K562 (cell line): Measurements from ENCODE around the gene PYM1.

ENCODE experiments used
- BMI1 ChIP-seq: fragments of 150-350 bp; IDR thresholded peaks from 2 replicates; pipeline ENCODE4 v1.6.1; 2014; ENCODE audit warnings: low read length
- CEBPB ChIP-seq: fragments of 450-650 bp; IDR thresholded peaks from 2 replicates; pipeline ENCODE4 v1.6.1; 2016; ENCODE audit warnings: missing genetic modification characterization, missing compliant biosample characterization
- CREB3 ChIP-seq: fragments of 450-650 bp; conservative IDR thresholded peaks from 2 replicates; pipeline ENCODE4 v1.6.1; 2016; ENCODE audit warnings: missing genetic modification characterization, low read depth, mild to moderate bottlenecking, missing compliant biosample characterization, moderate library complexity
- CTCF ChIP-seq, 3 experiments: IDR thresholded peaks in 2 of 3; conservative IDR thresholded peaks in 1 of 3; 2 replicates each; pipeline ENCODE4 v1.5.1; 2011 to 2012; ENCODE audit warnings: low read length in 3 of 3, mild to moderate bottlenecking in 3 of 3, control low read depth in 2 of 3, improper control_type of control experiment in 1 of 3, inconsistent platforms in 1 of 3, low read depth in 1 of 3, mixed read lengths in 1 of 3, moderate library complexity in 1 of 3; ENCODE audit not compliant: insufficient read depth in 2 of 3
- DIDO1 ChIP-seq: fragments of 450-650 bp; IDR thresholded peaks from 2 replicates; pipeline ENCODE4 v1.6.1; 2016; ENCODE audit warnings: low read depth, missing biosample characterization, missing genetic modification characterization
- HOXB6 ChIP-seq: fragments of 250-450 bp; sonication (Bioruptor Pico); IDR thresholded peaks from 2 replicates; pipeline ENCODE4 v1.5.1; 2022; ENCODE audit warnings: mild to moderate bottlenecking, borderline replicate concordance
- MAFF ChIP-seq: IDR thresholded peaks from 2 replicates; pipeline ENCODE4 v1.6.1; 2012; ENCODE audit warnings: low read length, improper control_type of control experiment
- POLR2A ChIP-seq: fragments of 450-650 bp; conservative IDR thresholded peaks from 2 replicates; pipeline ENCODE4 v1.6.1; 2016
- POLR2AphosphoS5 ChIP-seq: IDR thresholded peaks from 2 replicates; pipeline ENCODE4 v1.6.1; 2011; ENCODE audit warnings: mild to moderate bottlenecking, low read depth, low read length, moderate library complexity; ENCODE audit not compliant: control insufficient read depth, insufficient read depth
- SIN3A ChIP-seq, 2 experiments: fragments of 150-350 bp in 1 of 2; IDR thresholded peaks; 2 replicates each; pipeline ENCODE4 v1.6.1; 2011 to 2016; ENCODE audit warnings: borderline replicate concordance in 2 of 2, low read depth in 2 of 2, low read length in 2 of 2, mild to moderate bottlenecking in 2 of 2, moderate library complexity in 2 of 2; ENCODE audit not compliant: control insufficient read depth in 1 of 2
- SREBF2 ChIP-seq: sonication (generic); formaldehyde crosslinking; IDR thresholded peaks from 2 replicates; pipeline ENCODE4 v1.4.0; 2020; ENCODE audit warnings: mild to moderate bottlenecking, missing genetic modification reagents
- TF ChIP-seq, protein P1 (sequence below): fragments of 450-650 bp; IDR thresholded peaks from 2 replicates; pipeline ENCODE4 v1.6.1; 2018; ENCODE audit not compliant: partially characterized antibody
- TF ChIP-seq, protein P2 (sequence below): fragments of 250-450 bp; sonication (Bioruptor Pico); IDR thresholded peaks from 2 replicates; pipeline ENCODE4 v1.8.0; 2021; ENCODE audit warnings: moderate library complexity, mild to moderate bottlenecking, inconsistent platforms
- TF ChIP-seq, protein P3 (sequence below): sonication (generic); formaldehyde crosslinking; IDR thresholded peaks from 2 replicates; pipeline ENCODE4 v1.9.0; 2022; ENCODE audit warnings: mild to moderate bottlenecking, missing genetic modification reagents

GRCh38 chr12:55946553-55946952 lies 18.9 kb upstream of the PYM1 start:
- TF ChIP-seq CREB3 (tag) (no peak), CTCF (IDR thresholded peaks at IDR 0.05 in 2 of 3, conservative IDR thresholded peaks at IDR 0.05 in 1 of 3; ENCODE audit: insufficient read depth in 2 of 3, low read depth in 1 of 3, low read length in 3 of 3) (no peak), POLR2AphosphoS5 (no peak), SREBF2 (CRISPR knock-in tag) (no peak), MAFF (no peak), CEBPB (tag) (no peak), SIN3A (IDR thresholded peaks at IDR 0.05; ENCODE audit: borderline replicate concordance in 2 of 2, control insufficient read depth in 1 of 2, low read depth in 2 of 2, low read length in 2 of 2) (no peak), DIDO1 (tag) (no peak), HOXB6 (CRISPR knock-in tag) (no peak), BMI1 (no peak), POLR2A (no peak)
- TF ChIP-seq, protein P1, sequence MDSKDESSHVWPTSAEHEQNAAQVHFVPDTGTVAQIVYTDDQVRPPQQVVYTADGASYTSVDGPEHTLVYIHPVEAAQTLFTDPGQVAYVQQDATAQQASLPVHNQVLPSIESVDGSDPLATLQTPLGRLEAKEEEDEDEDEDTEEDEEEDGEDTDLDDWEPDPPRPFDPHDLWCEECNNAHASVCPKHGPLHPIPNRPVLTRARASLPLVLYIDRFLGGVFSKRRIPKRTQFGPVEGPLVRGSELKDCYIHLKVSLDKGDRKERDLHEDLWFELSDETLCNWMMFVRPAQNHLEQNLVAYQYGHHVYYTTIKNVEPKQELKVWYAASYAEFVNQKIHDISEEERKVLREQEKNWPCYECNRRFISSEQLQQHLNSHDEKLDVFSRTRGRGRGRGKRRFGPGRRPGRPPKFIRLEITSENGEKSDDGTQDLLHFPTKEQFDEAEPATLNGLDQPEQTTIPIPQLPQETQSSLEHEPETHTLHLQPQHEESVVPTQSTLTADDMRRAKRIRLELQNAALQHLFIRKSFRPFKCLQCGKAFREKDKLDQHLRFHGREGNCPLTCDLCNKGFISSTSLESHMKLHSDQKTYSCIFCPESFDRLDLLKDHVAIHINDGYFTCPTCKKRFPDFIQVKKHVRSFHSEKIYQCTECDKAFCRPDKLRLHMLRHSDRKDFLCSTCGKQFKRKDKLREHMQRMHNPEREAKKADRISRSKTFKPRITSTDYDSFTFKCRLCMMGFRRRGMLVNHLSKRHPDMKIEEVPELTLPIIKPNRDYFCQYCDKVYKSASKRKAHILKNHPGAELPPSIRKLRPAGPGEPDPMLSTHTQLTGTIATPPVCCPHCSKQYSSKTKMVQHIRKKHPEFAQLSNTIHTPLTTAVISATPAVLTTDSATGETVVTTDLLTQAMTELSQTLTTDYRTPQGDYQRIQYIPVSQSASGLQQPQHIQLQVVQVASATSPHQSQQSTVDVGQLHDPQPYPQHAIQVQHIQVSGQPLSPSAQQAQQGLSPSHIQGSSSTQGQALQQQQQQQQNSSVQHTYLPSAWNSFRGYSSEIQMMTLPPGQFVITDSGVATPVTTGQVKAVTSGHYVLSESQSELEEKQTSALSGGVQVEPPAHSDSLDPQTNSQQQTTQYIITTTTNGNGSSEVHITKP, result no peak
- TF ChIP-seq, protein P2, sequence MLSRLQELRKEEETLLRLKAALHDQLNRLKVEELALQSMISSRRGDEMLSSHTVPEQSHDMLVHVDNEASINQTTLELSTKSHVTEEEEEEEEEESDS (CRISPR knock-in tag), result no peak
- TF ChIP-seq, protein P3, sequence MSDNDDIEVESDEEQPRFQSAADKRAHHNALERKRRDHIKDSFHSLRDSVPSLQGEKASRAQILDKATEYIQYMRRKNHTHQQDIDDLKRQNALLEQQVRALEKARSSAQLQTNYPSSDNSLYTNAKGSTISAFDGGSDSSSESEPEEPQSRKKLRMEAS (CRISPR knock-in tag), result no peak
